Neural crest cell (in vitro differentiated cells): ENCODE measurements around the gene S100A1. TPM values are rescaled to one million over a fixed set of nuclear protein-coding genes. Genes with fewer than 3 reads are reported as not detected.
A peak's percentile ranks its signal among the peaks of the same experiment; 100 is the strongest.

Source experiments
- DNase-seq: peaks from one replicate; pipeline ENCODE4 v3.0.0; 2021; ENCODE audit warnings: low read depth, mixed read lengths, low spot score
- H3K27ac Mint-ChIP-seq: one replicate; pipeline ENCODE4 v1.8.0; 2021; ENCODE audit warnings: mild to moderate bottlenecking, mixed read lengths; ENCODE audit not compliant: unreplicated experiment
- H3K27me3 Mint-ChIP-seq: 2 replicates; pipeline ENCODE4 v1.8.0; 2021; ENCODE audit warnings: low read depth, mild to moderate bottlenecking, mixed read lengths
- H3K36me3 Mint-ChIP-seq: 2 replicates; pipeline ENCODE4 v1.8.0; 2021; ENCODE audit warnings: low read depth, mild to moderate bottlenecking, mixed read lengths
- H3K4me1 Mint-ChIP-seq: 2 replicates; pipeline ENCODE4 v1.8.0; 2021; ENCODE audit warnings: mixed read lengths
- H3K4me3 Mint-ChIP-seq: one replicate; pipeline ENCODE4 v1.8.0; 2021; ENCODE audit warnings: mild to moderate bottlenecking, mixed read lengths
- H3K9me3 Mint-ChIP-seq: 2 replicates; pipeline ENCODE4 v1.8.0; 2021; ENCODE audit warnings: mixed read lengths
- total RNA-seq: library from RNA; stranded (reverse); gene quantifications from 2 replicates; pipeline ENCODE4 v1.2.1, GENCODE V29; 2021
- TF ChIP-seq, protein P1 (sequence below): fragments of 200-600 bp; sonication (generic); conservative IDR thresholded peaks from 2 replicates; pipeline ENCODE4 v1.5.0; 2021; ENCODE audit warnings: antibody characterized with exemption, mild to moderate bottlenecking

The S100A1 gene
- total RNA-seq, 1 donor from 2014 or later, result not detected

DNA sequence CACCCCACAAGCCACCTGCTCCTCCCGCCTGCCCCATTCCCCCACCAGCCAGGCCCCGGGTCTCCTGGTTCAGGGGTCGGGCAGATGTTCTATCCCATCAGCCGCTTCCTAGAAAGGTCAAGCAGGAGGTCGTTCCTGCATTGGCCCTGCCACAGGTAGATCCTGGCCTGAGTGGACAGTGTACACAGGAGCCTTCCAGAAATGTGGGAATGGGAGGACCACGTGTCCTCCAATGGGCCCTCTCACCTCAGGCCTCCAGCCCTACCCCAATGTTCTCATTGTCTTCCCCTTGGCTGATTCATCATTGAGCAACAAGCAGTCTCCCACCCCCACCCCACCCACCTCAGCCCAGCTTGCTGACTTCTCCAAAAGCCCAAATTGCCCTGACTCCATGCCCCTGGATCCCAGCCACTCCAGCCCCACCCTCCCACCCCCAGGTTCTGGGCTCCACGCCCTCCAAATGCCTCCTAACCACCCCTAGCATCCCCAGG, 17.4 kb upstream of the S100A1 start:
- no peaks in the 10 kb centered on the region for H3K36me3 Mint-ChIP-seq
- no peak for DNase-seq
- TF ChIP-seq, protein P1, sequence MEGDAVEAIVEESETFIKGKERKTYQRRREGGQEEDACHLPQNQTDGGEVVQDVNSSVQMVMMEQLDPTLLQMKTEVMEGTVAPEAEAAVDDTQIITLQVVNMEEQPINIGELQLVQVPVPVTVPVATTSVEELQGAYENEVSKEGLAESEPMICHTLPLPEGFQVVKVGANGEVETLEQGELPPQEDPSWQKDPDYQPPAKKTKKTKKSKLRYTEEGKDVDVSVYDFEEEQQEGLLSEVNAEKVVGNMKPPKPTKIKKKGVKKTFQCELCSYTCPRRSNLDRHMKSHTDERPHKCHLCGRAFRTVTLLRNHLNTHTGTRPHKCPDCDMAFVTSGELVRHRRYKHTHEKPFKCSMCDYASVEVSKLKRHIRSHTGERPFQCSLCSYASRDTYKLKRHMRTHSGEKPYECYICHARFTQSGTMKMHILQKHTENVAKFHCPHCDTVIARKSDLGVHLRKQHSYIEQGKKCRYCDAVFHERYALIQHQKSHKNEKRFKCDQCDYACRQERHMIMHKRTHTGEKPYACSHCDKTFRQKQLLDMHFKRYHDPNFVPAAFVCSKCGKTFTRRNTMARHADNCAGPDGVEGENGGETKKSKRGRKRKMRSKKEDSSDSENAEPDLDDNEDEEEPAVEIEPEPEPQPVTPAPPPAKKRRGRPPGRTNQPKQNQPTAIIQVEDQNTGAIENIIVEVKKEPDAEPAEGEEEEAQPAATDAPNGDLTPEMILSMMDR, result no peak
- no peaks in the 10 kb centered on the region for H3K9me3 Mint-ChIP-seq
- no peaks in the 10 kb centered on the region for H3K27me3 Mint-ChIP-seq
- H3K4me1 Mint-ChIP-seq, result peaks cover 49% of the 10 kb centered on the region
- no peak overlapping the region for H3K4me3 Mint-ChIP-seq
- H3K27ac Mint-ChIP-seq, result no peak overlapping the region

DNA sequence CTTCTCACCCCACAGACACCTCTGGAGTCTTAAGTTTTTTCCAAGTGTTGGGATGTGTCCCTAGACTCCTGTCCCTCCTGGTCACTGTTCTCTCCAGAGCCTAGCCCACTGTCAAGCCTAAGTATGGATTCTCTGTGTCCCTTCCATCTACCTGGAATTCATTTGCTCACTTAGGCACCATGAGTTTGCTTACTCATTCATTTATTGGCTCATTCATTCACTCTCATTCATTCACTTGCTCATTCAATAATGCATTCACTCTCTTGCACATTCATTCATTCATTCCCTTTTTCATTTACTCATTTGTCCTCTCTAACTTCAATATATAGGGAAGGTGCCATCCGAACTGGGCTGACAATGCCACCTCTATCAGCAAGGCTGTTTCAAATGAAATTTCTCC, 16.9 kb upstream of the S100A1 start:
- Mint-ChIP-seq H3K4me1 (peaks cover 49% of the 10 kb centered on the region), H3K9me3 (no peaks in the 10 kb centered on the region), H3K27me3 (no peaks in the 10 kb centered on the region), H3K4me3 (no peak overlapping the region), H3K36me3 (no peaks in the 10 kb centered on the region), H3K27ac (peak overlapping the region; percentile 0)
- no peak for DNase-seq
- TF ChIP-seq, protein P1, result no peak

DNA sequence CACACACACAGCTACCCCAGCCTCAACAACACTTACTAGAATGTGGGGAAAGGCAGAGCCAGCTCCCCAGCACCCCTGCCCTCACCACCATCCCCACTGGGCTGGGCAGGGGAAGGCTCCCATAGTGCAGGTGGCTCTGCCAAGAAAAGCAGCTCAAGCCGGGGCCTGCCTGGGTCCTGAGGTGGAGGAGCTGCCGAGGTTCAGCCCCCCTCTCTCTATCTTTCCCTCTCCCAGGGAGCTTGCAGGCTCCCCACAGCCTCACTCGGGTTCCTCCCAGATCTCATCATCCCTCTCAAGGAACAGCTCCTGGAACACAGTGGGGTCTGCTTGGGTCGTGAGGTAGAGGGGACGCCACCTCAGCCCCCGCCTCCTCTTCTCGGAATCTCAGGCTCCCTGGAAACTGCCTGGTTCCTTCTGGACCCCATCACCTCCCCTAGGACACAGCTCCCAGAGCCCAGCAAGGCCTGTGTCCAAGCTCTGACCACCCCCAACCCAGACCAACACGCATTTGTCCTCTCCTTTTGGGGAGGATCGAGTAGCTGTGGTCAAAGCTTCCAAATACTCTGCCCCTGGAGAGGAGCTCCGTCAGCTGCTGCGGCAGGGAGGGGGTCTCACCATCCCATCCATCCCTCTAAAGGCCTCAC, 16.0 kb upstream of the S100A1 start:
- Mint-ChIP-seq H3K36me3 (no peaks in the 10 kb centered on the region), H3K9me3 (no peaks in the 10 kb centered on the region), H3K4me1 (peaks cover 42% of the 10 kb centered on the region), H3K27me3 (no peaks in the 10 kb centered on the region), H3K27ac (peak overlapping the region; percentile 89), H3K4me3 (no peak overlapping the region)
- TF ChIP-seq, protein P1, result no peak
- no peak for DNase-seq

DNA sequence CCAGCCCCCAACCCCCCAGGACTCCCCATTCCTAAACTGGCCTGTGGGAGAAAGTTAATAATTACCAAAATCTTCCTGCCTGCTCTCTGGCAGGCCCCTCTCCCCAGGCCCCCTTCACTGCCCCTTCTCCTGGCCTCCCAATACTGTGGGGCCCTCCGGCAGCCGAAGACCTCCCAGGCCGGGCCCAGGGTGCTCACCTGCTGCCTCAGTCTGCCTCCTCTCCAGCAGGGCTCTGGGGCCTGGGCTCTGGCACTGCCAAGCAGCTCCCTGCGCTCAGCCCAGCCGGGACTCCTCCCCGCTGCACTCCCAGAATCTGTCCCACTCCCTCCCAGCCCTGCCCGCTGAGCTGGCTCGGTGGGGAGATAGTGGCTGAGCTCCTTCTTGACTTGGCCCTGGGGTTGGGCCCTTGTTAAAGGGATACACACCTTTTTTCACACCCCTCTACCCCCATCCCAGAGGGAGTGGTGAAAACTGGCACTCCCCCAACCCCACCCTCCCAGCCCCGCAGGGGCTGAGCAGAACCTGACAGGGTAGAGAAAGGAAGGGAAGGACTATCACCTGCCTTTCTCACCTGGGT, 15.4 kb upstream of the S100A1 start, which contains the start of gene S100A16:
Gene S100A16 (minus strand): TSS at position 383 of the 577 bp plus-strand sequence. CDS start 4,986 bp downstream, outside the sequence.
- Mint-ChIP-seq H3K4me1 (peaks cover 39% of the 10 kb centered on the region), H3K27ac (peak within 1 kb of the TSS; percentile 89), H3K36me3 (no peaks in the 10 kb centered on the region), H3K9me3 (no peaks in the 10 kb centered on the region), H3K4me3 (no peak within 1 kb of the TSS), H3K27me3 (no peaks in the 10 kb centered on the region)
- DNase-seq, result no peak
- TF ChIP-seq, protein P1, result no peak

DNA sequence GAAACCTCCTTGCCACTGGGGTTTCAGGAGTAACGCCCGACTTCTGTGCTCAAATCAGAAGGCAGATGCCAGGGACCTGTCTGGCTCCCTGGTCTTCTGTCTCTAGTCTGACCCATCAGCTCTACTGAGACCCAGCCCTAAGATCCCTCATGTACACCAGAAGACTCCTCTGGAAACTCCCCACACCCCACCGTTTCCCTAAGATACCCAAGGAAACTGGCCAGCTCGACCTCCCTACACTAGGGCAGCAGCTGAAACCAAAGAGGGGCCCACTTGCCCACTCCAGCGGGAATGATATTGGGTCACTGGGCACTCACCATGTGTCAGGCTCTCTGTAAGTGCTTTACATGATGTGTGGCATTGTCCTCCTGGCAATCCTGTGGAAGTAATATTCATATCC, 14.8 kb upstream of the S100A1 start:
- no peaks in the 10 kb centered on the region for H3K9me3 Mint-ChIP-seq
- no peaks in the 10 kb centered on the region for H3K36me3 Mint-ChIP-seq
- no peak overlapping the region for H3K4me3 Mint-ChIP-seq
- no peak for DNase-seq
- TF ChIP-seq, protein P1, result no peak
- H3K27me3 Mint-ChIP-seq, result no peaks in the 10 kb centered on the region
- peaks cover 33% of the 10 kb centered on the region for H3K4me1 Mint-ChIP-seq
- no peak overlapping the region for H3K27ac Mint-ChIP-seq
